HFFc6 (cell line): ENCODE data around the gene LDAF1. TPM values are rescaled to one million over a fixed set of nuclear protein-coding genes. Genes with fewer than 3 reads are reported as not detected.
"Not testable (repeated sequence)": the region's sequence is repeated elsewhere in the genome, so short reads cannot be mapped to it uniquely, and the experiment has no call there.

ENCODE experiments used
- DNase-seq: peaks from one replicate; pipeline ENCODE4 v3.0.0-alpha.2; 2018
- H3K27ac Mint-ChIP-seq: 2 replicates; pipeline ENCODE4 v1.8.0; 2020; ENCODE audit warnings: mild to moderate bottlenecking, mixed read lengths
- H3K27me3 Mint-ChIP-seq: 2 replicates; pipeline ENCODE4 v1.8.0; 2021; ENCODE audit warnings: mild to moderate bottlenecking, moderate library complexity, mixed read lengths; ENCODE audit not compliant: insufficient read depth
- H3K36me3 Mint-ChIP-seq: 2 replicates; pipeline ENCODE4 v1.8.0; 2021; ENCODE audit warnings: low read depth, mixed read lengths
- H3K4me1 Mint-ChIP-seq: 2 replicates; pipeline ENCODE4 v1.8.0; 2020; ENCODE audit warnings: low read depth, mixed read lengths
- H3K4me3 Mint-ChIP-seq: 2 replicates; pipeline ENCODE4 v1.8.0; 2020; ENCODE audit warnings: mild to moderate bottlenecking, moderate library complexity, mixed read lengths
- H3K9me3 Mint-ChIP-seq: 2 replicates; pipeline ENCODE4 v1.8.0; 2020; ENCODE audit warnings: mild to moderate bottlenecking, mixed read lengths
- CTCF ChIP-seq: fragments of 200-600 bp; sonication (generic); IDR thresholded peaks from 2 replicates; pipeline ENCODE4 v1.5.0; 2021; ENCODE audit warnings: antibody characterized with exemption, mild to moderate bottlenecking
- total RNA-seq, 6 experiments: library from RNA; stranded (reverse); fragmentation: NEBNext Ultra II Directional; extraction: Animal tissue kit (Norgen Biotek cat#: 25700); gene quantifications; 2 replicates in 1 of 6; 3 replicates in 5 of 6; pipeline ENCODE4 v1.2.3, GENCODE V29; 2021

LDAF1 gene
- total RNA-seq, 6 experiments from 2014 or later = 16.0 to 22.1 (median 18.6) TPM

- peaks cover 42% of the 10 kb centered on the region for H3K4me1 Mint-ChIP-seq
- no peak overlapping the region for H3K4me3 Mint-ChIP-seq
- H3K27ac Mint-ChIP-seq = no peak overlapping the region
- DNase-seq = peak; percentile 23
- no peak for TF ChIP-seq CTCF
- H3K9me3 Mint-ChIP-seq = no peaks in the 10 kb centered on the region
- H3K27me3 Mint-ChIP-seq = peaks cover 21% of the 10 kb centered on the region
- H3K36me3 Mint-ChIP-seq = no peaks in the 10 kb centered on the region
Measured at GRCh38 chr16:21190599-21190998, 32.1 kb downstream of the LDAF1 start.

GRCh38 chr16:21192991-21193390, 34.5 kb downstream of the LDAF1 start:
- DNase-seq = no peak
- H3K27me3 Mint-ChIP-seq = peaks cover 33% of the 10 kb centered on the region

GRCh38 chr16:21194771-21195301, 36.4 kb downstream of the LDAF1 start:
- DNase-seq = peak; percentile 44
- H3K27ac Mint-ChIP-seq = no peak overlapping the region
- H3K36me3 Mint-ChIP-seq = no peaks in the 10 kb centered on the region
- H3K9me3 Mint-ChIP-seq = no peaks in the 10 kb centered on the region
- H3K27me3 Mint-ChIP-seq = peaks cover 42% of the 10 kb centered on the region
- H3K4me1 Mint-ChIP-seq = peaks cover 21% of the 10 kb centered on the region
- TF ChIP-seq CTCF = no peak
- no peak overlapping the region for H3K4me3 Mint-ChIP-seq

More at GRCh38 chr16:21192991-21193390, 34.5 kb downstream of the LDAF1 start:
- H3K27ac Mint-ChIP-seq = no peak overlapping the region
- H3K4me1 Mint-ChIP-seq = peaks cover 30% of the 10 kb centered on the region
- H3K36me3 Mint-ChIP-seq = no peaks in the 10 kb centered on the region
- no peak overlapping the region for H3K4me3 Mint-ChIP-seq
- no peaks in the 10 kb centered on the region for H3K9me3 Mint-ChIP-seq
- no peak for TF ChIP-seq CTCF

- not testable (repeated sequence) for H3K4me3 Mint-ChIP-seq, DNase-seq, H3K27ac Mint-ChIP-seq, H3K36me3 Mint-ChIP-seq, H3K9me3 Mint-ChIP-seq
- peaks cover 17% of the 10 kb centered on the region for H3K4me1 Mint-ChIP-seq
- peaks cover 47% of the 10 kb centered on the region for H3K27me3 Mint-ChIP-seq
Measured at GRCh38 chr16:21195330-21195729, 36.9 kb downstream of the LDAF1 start.

- no peak overlapping the region for H3K4me3 Mint-ChIP-seq
- H3K36me3 Mint-ChIP-seq = no peaks in the 10 kb centered on the region
- peaks cover 56% of the 10 kb centered on the region for H3K27me3 Mint-ChIP-seq
Measured at GRCh38 chr16:21197112-21197511, 38.6 kb downstream of the LDAF1 start.

GRCh38 chr16:21197621-21198020, 39.1 kb downstream of the LDAF1 start:
- H3K27ac Mint-ChIP-seq = no peak overlapping the region
- peaks cover 13% of the 10 kb centered on the region for H3K4me1 Mint-ChIP-seq
- TF ChIP-seq CTCF = no peak
- peaks cover 57% of the 10 kb centered on the region for H3K27me3 Mint-ChIP-seq
- no peaks in the 10 kb centered on the region for H3K36me3 Mint-ChIP-seq
- H3K9me3 Mint-ChIP-seq = no peaks in the 10 kb centered on the region
- H3K4me3 Mint-ChIP-seq = no peak overlapping the region
- no peak for DNase-seq

More at GRCh38 chr16:21197112-21197511, 38.6 kb downstream of the LDAF1 start:
- TF ChIP-seq CTCF = no peak
- H3K4me1 Mint-ChIP-seq = peaks cover 13% of the 10 kb centered on the region
- no peak overlapping the region for H3K27ac Mint-ChIP-seq
- no peaks in the 10 kb centered on the region for H3K9me3 Mint-ChIP-seq
- DNase-seq = no peak
